Natural killer cell (primary cell): ENCODE data around the gene CHPF2. TPM values are rescaled to one million over a fixed set of nuclear protein-coding genes. Genes with fewer than 3 reads are reported as not detected.
A peak's percentile ranks its signal among the peaks of the same experiment; 100 is the strongest.

Source experiments
- ATAC-seq, 3 donors: fragments of 150-1000 bp in 2 of 3; fragments of 200-7000 bp in 1 of 3; cut with Tn5 transposase; 1 replicate in 1 of 3; 2 replicates in 2 of 3; pipeline ENCODE4 v1.10.0; 2021; ENCODE audit warnings: mild to moderate bottlenecking in 2 of 3, moderate library complexity in 2 of 3
- DNase-seq, 2 donors: peaks; one replicate each; pipeline versions ENCODE4 v3.0.0 to v3.0.0-alpha.2; 2013 to 2021; ENCODE audit warnings: mixed read lengths in 1 of 2
- H3K27ac ChIP-seq: one replicate; pipeline ENCODE4 v1.5.1; 2013; ENCODE audit warnings: mild to moderate bottlenecking, low read length
- H3K27me3 ChIP-seq: one replicate; pipeline ENCODE4 v1.6.1; 2013; ENCODE audit warnings: low read length; ENCODE audit not compliant: control insufficient read depth, insufficient read depth
- H3K36me3 ChIP-seq: one replicate; pipeline ENCODE4 v1.6.1; 2013; ENCODE audit warnings: low read length; ENCODE audit not compliant: control insufficient read depth, insufficient read depth
- H3K4me1 ChIP-seq: one replicate; pipeline ENCODE4 v1.6.1; 2013; ENCODE audit warnings: low read length; ENCODE audit not compliant: control insufficient read depth, insufficient read depth
- H3K4me3 ChIP-seq: one replicate; pipeline ENCODE4 v1.5.1; 2013; ENCODE audit warnings: low read length
- H3K9me3 ChIP-seq: one replicate; pipeline ENCODE4 v1.6.1; 2013; ENCODE audit warnings: low read length; ENCODE audit not compliant: control insufficient read depth, insufficient read depth
- H3K27ac Mint-ChIP-seq, 2 donors: one replicate each; pipeline ENCODE4 v1.8.0; 2022; ENCODE audit warnings: mild to moderate bottlenecking in 2 of 2, mixed read lengths in 2 of 2, moderate library complexity in 1 of 2
- H3K27me3 Mint-ChIP-seq, 2 donors: one replicate each; pipeline ENCODE4 v1.8.0; 2022; ENCODE audit warnings: low read depth in 2 of 2, mixed read lengths in 2 of 2
- H3K36me3 Mint-ChIP-seq: one replicate; pipeline ENCODE4 v1.8.0; 2022; ENCODE audit warnings: mixed read lengths
- H3K4me1 Mint-ChIP-seq, 2 donors: one replicate each; pipeline ENCODE4 v1.8.0; 2022; ENCODE audit warnings: mixed read lengths in 2 of 2
- H3K4me3 Mint-ChIP-seq: one replicate; pipeline ENCODE4 v1.8.0; 2022; ENCODE audit warnings: mild to moderate bottlenecking, moderate library complexity, mixed read lengths
- H3K9me3 Mint-ChIP-seq, 2 donors: one replicate each; pipeline ENCODE4 v1.8.0; 2022; ENCODE audit warnings: mixed read lengths in 2 of 2
- CTCF ChIP-seq: fragments of 200-600 bp; IDR thresholded peaks from one replicate; pipeline ENCODE4 v1.8.0; 2022; ENCODE audit warnings: antibody characterized with exemption
- WGBS: methylation state at CpG from one replicate; pipeline ENCODE4 v1.1.7; 2013; ENCODE audit warnings: missing lambda C conversion rate; ENCODE audit not compliant: insufficient coverage; 5-methylcytosine and 5-hydroxymethylcytosine counted together
- intact Hi-C: fragments of 100-400 bp; cut with micrococcal nuclease; formaldehyde crosslinking; loops from one replicate; pipeline ENCODE4 v1.14.2; 2022
- total RNA-seq, 4 donors: library from RNA; stranded (reverse); fragments of 120-200 nt in 1 of 4; gene quantifications; one replicate each; pipeline versions ENCODE4 v1.2.3 to v1.2.4, GENCODE V29; 2013 to 2022

Gene CHPF2
- total RNA-seq, 3 donors from 2014 or later (not counting 1 experiment from before 2014, with no cell fraction given): 47.0 to 51.6 (median 48.6) TPM

DNA sequence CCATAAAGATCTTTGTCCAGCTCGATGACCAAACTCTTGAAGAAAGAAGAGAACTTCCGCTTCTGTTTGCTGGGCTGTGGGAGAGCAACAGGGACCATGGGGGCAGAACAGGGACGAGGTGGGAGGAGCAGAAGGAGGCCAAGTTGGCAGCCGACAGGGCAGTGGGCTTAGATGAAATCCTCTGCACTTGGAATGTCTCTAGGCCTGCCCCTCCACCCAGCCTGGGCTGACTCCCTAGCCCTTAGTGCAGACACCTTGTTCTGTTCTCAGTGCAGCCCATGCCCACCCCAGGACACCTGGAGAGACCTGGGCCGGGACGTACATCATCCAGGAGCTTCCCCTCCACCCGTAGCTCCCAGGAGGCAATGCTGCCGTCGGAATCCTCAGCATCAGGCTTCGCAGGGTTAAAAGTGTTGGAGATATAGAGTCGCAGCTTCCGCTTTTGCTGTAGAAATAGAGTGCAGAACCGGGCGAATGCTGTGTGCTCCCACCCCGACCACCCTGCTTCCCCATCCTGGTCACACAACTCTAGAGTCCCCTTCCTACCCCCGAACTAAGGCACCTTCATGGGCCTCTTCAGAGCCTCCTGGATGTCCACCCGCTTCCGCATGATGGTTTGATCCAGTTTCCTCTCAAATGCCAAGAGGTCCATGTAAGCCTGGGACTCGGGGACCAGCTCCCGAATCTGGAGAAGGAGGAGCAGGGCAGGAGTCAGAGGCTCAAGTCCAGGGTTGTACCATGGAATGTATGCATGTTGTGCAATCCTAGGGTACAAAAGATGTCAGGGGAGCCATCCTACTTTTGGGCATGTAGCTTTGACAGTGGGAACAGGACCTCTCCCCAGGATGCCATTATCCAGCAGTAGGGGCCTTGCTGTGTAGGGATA, 10.1 kb downstream of the CHPF2 start:
- Histone ChIP-seq H3K4me1 (peaks cover 35% of the 10 kb centered on the region), H3K9me3 (no peaks in the 10 kb centered on the region), H3K27me3 (peaks cover 19% of the 10 kb centered on the region), H3K36me3 (peaks cover 6% of the 10 kb centered on the region), H3K4me3 (no peak overlapping the region), H3K27ac (no peak overlapping the region)
- WGBS: 79% methylated on average over 20 of the region's 20 CpGs
- Mint-ChIP-seq H3K27ac (no peak overlapping the region), H3K4me3 (no peak overlapping the region), H3K9me3 (no peaks in the 10 kb centered on the region), H3K27me3 (peaks cover 0 to 12% of the 10 kb centered on the region in 2 donors), H3K4me1 (peaks cover 16 to 29% of the 10 kb centered on the region in 2 donors), H3K36me3 (no peaks in the 10 kb centered on the region)
- TF ChIP-seq CTCF: no peak
- intact Hi-C loops: no loop called here
- ATAC-seq (no peak), DNase-seq (no peak)

GRCh38 chr7:151243045-151243349, 10.7 kb downstream of the CHPF2 start:
- peaks cover 22% of the 10 kb centered on the region for H3K27me3 ChIP-seq
- no peaks in the 10 kb centered on the region for H3K9me3 Mint-ChIP-seq
- H3K4me3 ChIP-seq: no peak overlapping the region
- H3K36me3 ChIP-seq: peaks cover 3% of the 10 kb centered on the region
- H3K4me1 Mint-ChIP-seq: peaks cover 16 to 35% of the 10 kb centered on the region in 2 donors
- peak overlapping the region; percentile 8 to 92 for H3K27ac Mint-ChIP-seq
- no peaks in the 10 kb centered on the region for H3K9me3 ChIP-seq
- TF ChIP-seq CTCF: no peak
- no peak overlapping the region for H3K4me3 Mint-ChIP-seq
- no peak for ATAC-seq
- intact Hi-C loops: no loop called here
- WGBS: 50% methylated on average over 2 of the region's 2 CpGs
- peaks cover 0 to 16% of the 10 kb centered on the region in 2 donors for H3K27me3 Mint-ChIP-seq
- DNase-seq: no peak
- H3K36me3 Mint-ChIP-seq: no peaks in the 10 kb centered on the region
- no peak overlapping the region for H3K27ac ChIP-seq
- H3K4me1 ChIP-seq: peaks cover 41% of the 10 kb centered on the region

GRCh38 chr7:151243408-151244195, 11.3 kb downstream of the CHPF2 start:
- Histone ChIP-seq H3K36me3 (peaks cover under 1% of the 10 kb centered on the region), H3K4me1 (peaks cover 47% of the 10 kb centered on the region), H3K27ac (peak overlapping the region; percentile 16), H3K9me3 (no peaks in the 10 kb centered on the region), H3K27me3 (peaks cover 24% of the 10 kb centered on the region), H3K4me3 (no peak overlapping the region)
- peak in 1 of 2 donors; percentile 83 for DNase-seq
- H3K9me3 Mint-ChIP-seq: no peaks in the 10 kb centered on the region
- TF ChIP-seq CTCF: no peak
- peak overlapping the region; percentile 79 for H3K4me3 Mint-ChIP-seq
- H3K27ac Mint-ChIP-seq: peak overlapping the region; percentile 38 to 92
- ATAC-seq: peak; percentile 24 to 48 (median 29)
- H3K36me3 Mint-ChIP-seq: no peaks in the 10 kb centered on the region
- WGBS: 18% methylated on average over 16 of the region's 17 CpGs
- intact Hi-C loops: loop anchor here (1.0 to 2.0 kb wide), 3 partner anchors 16 to 119 kb away; partner anchors contain the start of genes ABCF2 and GBX1
- peaks cover 20 to 39% of the 10 kb centered on the region in 2 donors for H3K4me1 Mint-ChIP-seq
- peaks cover 0 to 21% of the 10 kb centered on the region in 2 donors for H3K27me3 Mint-ChIP-seq
